T-helper 2 cell treated with Interferon-gamma antibody and Interleukin-4, amounts not matched to agents 5 μg/mL and 100 μg/mL, for 36 hours (primary cell): ENCODE data around the gene PAX5.
A peak's percentile ranks its signal among the peaks of the same experiment; 100 is the strongest.

Experiments used
- DNase-seq: peaks from one replicate; pipeline ENCODE4 v3.0.0; 2021; ENCODE audit warnings: low spot score
- H3K27ac Mint-ChIP-seq: one replicate; pipeline ENCODE4 v1.8.0; 2021; ENCODE audit warnings: mild to moderate bottlenecking, mixed read lengths
- H3K27me3 Mint-ChIP-seq: one replicate; pipeline ENCODE4 v1.8.0; 2021; ENCODE audit warnings: low read depth, mixed read lengths
- H3K36me3 Mint-ChIP-seq: one replicate; pipeline ENCODE4 v1.8.0; 2021; ENCODE audit warnings: low read depth, mixed read lengths
- H3K4me1 Mint-ChIP-seq: one replicate; pipeline ENCODE4 v1.8.0; 2021; ENCODE audit warnings: low read depth, mixed read lengths
- H3K4me3 Mint-ChIP-seq: one replicate; pipeline ENCODE4 v1.8.0; 2022; ENCODE audit warnings: mild to moderate bottlenecking, moderate library complexity, mixed read lengths
- H3K9me3 Mint-ChIP-seq: one replicate; pipeline ENCODE4 v1.8.0; 2021; ENCODE audit warnings: mixed read lengths

PAX5 gene

DNA sequence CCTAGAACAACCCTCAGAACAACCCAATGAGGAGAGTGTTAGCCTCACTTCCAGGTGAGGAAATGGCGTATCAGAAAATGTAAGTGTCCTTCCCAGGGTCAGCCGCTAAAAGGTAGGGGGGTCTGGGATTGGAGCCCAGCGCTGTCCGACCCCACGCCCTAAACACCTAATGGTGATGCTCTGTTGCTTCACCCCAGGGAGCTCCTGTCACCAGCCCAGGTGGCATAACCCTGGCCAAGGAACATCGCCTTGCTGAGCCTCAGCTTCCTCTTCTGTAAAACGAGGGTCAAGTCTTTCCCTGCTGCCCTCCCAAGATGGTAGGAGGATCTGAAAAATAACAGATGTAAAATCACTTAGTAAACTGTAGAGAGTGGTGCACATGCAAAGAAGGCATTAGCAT, 132.5 kb downstream of the PAX5 start:
- no peak for DNase-seq
- H3K27ac Mint-ChIP-seq = no peak overlapping the region
- no peaks in the 10 kb centered on the region for H3K36me3 Mint-ChIP-seq
- H3K27me3 Mint-ChIP-seq = peaks cover 15% of the 10 kb centered on the region
- H3K4me1 Mint-ChIP-seq = peaks cover 3% of the 10 kb centered on the region
- H3K9me3 Mint-ChIP-seq = no peaks in the 10 kb centered on the region
- H3K4me3 Mint-ChIP-seq = no peak overlapping the region

DNA sequence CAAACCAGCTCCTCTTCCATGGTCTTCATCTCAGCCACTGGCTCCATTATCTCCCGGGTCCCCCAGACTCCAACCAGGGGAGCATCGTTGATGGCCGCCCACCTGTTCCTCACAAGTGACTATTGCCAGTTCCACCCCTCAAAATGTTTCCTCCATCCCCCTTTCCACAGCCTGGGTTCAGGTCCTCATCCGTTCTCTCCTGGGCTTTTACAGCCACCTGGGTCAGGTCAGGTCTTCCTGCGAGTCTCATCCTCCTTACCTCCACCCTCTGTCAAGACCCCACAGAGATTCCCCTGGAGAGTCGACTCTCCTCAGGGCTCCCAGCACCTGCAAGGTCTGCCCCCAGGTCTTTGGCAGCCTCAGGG, 133.2 kb downstream of the PAX5 start:
- Mint-ChIP-seq H3K9me3 (no peaks in the 10 kb centered on the region), H3K36me3 (no peaks in the 10 kb centered on the region), H3K4me3 (no peak overlapping the region), H3K4me1 (peaks cover 3% of the 10 kb centered on the region), H3K27ac (peak overlapping the region; percentile 19), H3K27me3 (peaks cover 13% of the 10 kb centered on the region)
- DNase-seq = no peak

DNA sequence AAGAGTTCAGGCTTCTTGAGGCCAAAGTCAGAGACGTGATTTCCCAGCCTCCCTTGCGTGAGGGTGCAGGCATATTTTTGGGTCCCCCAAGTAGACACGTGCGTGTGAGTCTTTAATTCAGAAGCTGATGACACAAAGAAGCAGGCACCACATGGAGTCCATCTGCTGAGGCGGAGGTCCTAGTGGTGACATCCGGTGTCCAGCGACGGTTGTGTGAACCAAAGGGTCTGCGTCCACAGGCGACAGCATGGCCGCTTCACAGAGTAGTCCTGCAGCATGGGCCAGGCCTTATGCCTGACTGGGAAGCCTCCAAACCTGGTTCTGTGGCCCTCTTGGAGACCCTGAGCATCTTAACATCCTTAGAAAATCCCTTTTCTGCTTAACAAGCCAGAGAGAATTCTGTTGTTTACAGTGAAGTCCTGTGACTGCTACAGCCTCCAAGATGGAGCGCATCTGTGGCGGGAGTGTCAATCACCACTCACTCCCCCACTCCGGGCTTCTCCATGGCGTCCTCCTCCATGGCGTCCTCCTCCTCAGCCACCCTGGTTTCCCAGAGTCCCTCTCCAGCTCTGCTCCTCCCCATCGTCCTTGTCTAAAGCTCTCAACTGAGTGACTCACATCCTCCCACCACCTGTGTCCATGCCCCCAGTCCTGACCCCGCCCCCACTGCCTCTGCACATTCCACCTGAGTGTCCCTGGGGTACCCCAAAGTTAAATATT, 133.8 kb downstream of the PAX5 start:
- peaks cover 7% of the 10 kb centered on the region for H3K27me3 Mint-ChIP-seq
- no peak overlapping the region for H3K4me3 Mint-ChIP-seq
- H3K4me1 Mint-ChIP-seq = peaks cover 3% of the 10 kb centered on the region
- H3K27ac Mint-ChIP-seq = no peak overlapping the region
- H3K36me3 Mint-ChIP-seq = no peaks in the 10 kb centered on the region
- DNase-seq = no peak
- no peaks in the 10 kb centered on the region for H3K9me3 Mint-ChIP-seq

DNA sequence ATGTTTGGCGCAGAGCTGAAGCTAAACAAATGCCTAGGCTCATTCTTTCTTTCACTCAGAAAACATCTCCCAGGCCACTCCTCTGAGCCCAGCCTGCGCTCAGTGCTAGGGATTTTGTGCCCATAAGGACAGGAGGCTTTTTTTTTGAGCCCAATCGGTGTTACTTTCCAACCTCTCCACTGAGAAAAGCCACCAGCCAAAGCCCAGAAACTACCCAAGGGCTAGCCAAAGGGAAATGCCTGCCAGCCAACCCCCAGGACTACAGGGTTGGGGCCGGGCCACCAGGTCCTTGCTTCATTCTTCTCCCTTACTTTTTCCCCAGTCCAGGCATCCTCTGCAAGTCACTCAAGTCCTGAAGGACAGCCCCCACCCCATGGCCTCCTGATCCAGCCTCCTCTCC, 134.7 kb downstream of the PAX5 start:
- no peak for DNase-seq
- peaks cover 3% of the 10 kb centered on the region for H3K27me3 Mint-ChIP-seq
- H3K36me3 Mint-ChIP-seq = no peaks in the 10 kb centered on the region
- H3K4me3 Mint-ChIP-seq = no peak overlapping the region
- H3K27ac Mint-ChIP-seq = no peak overlapping the region
- no peaks in the 10 kb centered on the region for H3K9me3 Mint-ChIP-seq
- H3K4me1 Mint-ChIP-seq = peaks cover 3% of the 10 kb centered on the region

DNA sequence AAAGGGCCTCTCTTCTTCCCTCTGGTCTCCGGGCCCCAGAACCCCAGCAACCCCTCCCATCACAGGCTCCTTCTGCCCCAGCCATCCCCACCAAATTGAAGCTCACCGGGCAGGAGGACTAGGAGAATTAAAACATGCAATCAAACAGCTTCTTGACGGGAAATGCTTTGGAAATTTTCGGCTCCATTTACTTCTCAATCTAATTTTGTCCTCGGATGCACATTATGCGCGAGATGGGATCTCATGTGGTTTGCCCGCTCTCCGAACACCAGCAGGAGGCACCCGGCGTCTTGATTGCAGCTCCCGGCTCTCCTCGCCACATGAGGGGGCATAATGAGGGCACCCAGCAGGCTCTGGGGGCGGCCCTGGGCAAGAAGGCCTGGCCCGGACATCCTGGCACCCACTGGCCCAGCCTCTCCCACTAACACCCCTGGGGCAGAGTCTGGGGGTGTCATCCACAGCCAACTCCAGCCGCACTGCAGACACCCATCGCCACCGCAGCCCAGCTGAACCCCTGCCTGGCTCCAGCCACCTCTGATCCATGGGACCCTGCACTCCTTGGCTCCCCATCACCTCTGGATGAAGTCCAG, 135.5 kb downstream of the PAX5 start:
- no peak for DNase-seq
- H3K9me3 Mint-ChIP-seq = no peaks in the 10 kb centered on the region
- no peaks in the 10 kb centered on the region for H3K36me3 Mint-ChIP-seq
- no peaks in the 10 kb centered on the region for H3K4me1 Mint-ChIP-seq
- no peak overlapping the region for H3K27ac Mint-ChIP-seq
- H3K4me3 Mint-ChIP-seq = no peak overlapping the region
- peaks cover 3% of the 10 kb centered on the region for H3K27me3 Mint-ChIP-seq

DNA sequence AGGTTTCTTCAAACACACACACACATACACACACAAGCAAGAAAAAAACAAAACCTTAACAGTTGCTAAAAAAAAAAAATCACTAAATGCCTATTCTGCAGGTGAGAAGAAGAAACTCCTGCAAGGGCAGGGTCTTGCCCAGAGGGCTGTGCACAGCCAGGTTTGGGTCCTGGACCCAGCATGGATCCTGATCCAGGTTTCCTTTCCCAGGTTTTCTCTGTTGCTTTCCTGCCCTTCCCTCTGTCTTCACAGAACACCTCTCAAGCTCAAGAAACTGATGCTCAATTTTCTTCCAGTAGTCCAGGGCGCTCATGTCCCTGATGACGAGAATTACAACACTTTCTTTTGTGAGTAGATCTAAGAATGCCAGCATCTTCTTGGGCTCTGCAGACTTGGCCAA, 136.6 kb downstream of the PAX5 start:
- Mint-ChIP-seq H3K27ac (no peak overlapping the region), H3K36me3 (no peaks in the 10 kb centered on the region), H3K9me3 (no peaks in the 10 kb centered on the region), H3K4me3 (no peak overlapping the region), H3K4me1 (no peaks in the 10 kb centered on the region), H3K27me3 (peaks cover 3% of the 10 kb centered on the region)
- no peak for DNase-seq

DNA sequence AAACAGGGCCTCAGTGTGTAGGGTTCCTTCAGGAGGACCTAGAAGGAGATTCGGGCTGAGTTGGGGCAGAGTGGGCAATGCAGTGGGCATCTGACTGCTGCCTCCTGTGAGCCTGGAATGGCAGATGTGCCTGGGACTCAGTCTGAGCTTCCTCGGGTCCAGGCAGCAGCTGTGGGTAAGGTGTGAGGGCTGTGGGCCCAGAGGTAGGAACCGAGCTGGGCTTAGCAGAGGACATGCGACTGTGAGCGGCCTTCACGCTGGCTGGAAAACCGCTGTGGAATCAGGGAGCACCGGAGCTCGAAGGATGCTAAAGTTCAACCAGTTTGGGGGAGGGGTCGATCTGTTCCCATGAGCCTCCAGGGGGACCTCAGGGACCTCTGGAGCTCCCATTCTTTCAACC, 137.0 kb downstream of the PAX5 start:
- Mint-ChIP-seq H3K4me1 (no peaks in the 10 kb centered on the region), H3K27ac (no peak overlapping the region), H3K9me3 (no peaks in the 10 kb centered on the region), H3K4me3 (no peak overlapping the region), H3K36me3 (no peaks in the 10 kb centered on the region), H3K27me3 (peaks cover 3% of the 10 kb centered on the region)
- DNase-seq = no peak

DNA sequence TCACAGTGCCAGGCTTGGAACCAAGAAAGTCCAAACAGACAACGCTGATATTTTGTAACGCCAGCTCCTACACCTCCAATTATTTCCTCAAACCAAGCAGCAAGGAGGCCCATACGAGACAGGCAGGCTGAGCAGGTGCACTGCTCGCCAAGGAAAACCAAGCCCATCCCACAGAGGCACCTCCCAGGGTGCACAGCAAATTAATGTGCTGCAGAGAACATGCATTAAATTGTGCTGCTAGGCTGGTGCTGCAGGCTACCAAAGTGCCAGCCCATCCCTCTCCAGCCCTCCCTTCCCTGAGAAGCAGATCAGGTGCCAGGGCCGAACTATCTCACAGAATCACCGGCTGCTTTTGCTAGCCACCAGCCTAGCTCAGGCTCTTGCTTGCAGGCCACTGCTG, 137.8 kb downstream of the PAX5 start:
- Mint-ChIP-seq H3K27ac (no peak overlapping the region), H3K27me3 (peaks cover 3% of the 10 kb centered on the region), H3K36me3 (no peaks in the 10 kb centered on the region), H3K4me1 (no peaks in the 10 kb centered on the region), H3K4me3 (no peak overlapping the region), H3K9me3 (no peaks in the 10 kb centered on the region)
- DNase-seq = no peak

DNA sequence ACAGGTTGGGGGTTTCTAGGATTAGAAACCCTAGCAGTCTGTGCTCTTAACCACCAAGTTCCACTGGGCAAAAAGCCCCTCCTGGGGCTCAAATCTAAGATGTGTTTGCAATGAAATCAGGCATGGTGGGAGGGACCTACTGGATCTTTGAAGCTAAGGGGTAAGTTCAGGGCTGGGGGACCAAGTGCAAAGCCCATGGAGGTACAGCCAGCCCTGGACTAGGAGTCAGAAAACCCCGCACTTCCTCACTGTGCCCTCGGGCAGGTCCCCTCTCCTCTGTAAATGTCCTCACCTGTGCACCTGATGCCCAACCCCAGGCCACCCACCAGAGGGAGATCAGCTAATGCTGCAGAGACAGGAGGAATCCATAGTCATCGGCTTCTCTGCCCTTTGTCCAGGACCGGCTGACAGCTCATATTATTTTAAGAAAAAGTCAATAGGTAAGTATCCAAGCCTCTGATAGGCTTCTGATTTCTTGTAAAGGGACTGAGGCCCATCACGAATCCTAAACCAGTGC, 138.3 kb downstream of the PAX5 start:
- H3K9me3 Mint-ChIP-seq = no peaks in the 10 kb centered on the region
- no peaks in the 10 kb centered on the region for H3K4me1 Mint-ChIP-seq
- H3K36me3 Mint-ChIP-seq = no peaks in the 10 kb centered on the region
- no peak for DNase-seq
- H3K4me3 Mint-ChIP-seq = no peak overlapping the region
- no peak overlapping the region for H3K27ac Mint-ChIP-seq
- H3K27me3 Mint-ChIP-seq = peaks cover 3% of the 10 kb centered on the region

DNA sequence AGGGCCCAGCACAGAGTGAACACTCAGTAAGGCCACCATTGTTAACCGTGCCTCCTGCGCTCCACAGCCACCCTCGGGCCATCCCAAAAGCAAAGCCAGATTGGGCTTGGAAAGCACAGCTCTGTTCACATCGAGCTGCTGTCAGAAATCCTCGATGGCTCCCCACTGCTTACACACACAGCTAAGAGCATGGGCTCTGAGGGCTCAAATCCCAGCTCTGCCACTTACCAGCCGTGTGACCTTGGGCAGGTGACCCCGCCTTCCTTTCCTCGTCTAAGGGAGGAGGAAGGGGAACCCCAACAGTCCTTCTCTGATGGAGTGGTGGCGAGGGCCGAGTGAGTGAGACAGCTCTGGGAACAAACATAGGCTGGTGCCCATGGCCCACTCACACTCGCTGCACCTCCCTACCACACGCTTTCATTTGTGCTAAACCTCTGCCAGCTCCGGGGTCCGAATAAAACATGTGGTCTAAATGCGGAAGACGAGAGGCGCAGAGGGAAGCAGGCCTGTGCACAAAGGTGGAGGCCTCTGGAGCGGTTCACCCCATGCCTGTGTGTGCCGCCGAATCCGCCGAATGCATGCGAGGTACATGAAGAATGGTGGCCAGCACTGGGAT, 139.3 kb downstream of the PAX5 start:
- H3K4me1 Mint-ChIP-seq = no peaks in the 10 kb centered on the region
- no peak overlapping the region for H3K27ac Mint-ChIP-seq
- no peaks in the 10 kb centered on the region for H3K36me3 Mint-ChIP-seq

DNA sequence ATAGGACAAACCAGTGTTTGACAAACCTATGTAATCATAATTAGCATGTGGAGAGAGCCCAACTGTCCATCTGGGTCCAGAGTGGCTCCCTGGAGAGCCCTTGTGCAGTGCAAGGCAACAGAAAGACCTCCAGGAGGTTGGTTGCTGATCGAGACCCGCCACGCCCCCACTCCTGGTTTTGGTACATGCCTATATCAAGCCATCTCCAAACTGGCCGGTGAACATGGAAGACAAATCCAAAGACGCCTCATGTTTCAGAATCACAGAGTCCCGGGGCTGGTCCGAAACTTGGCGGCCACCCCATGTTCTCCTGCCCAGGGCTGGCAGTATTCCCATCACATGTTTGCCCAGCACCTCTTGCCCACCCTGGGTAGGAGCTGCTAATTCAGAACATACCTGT, 140.2 kb downstream of the PAX5 start:
- H3K27me3 Mint-ChIP-seq = peaks cover 6% of the 10 kb centered on the region
- H3K27ac Mint-ChIP-seq = no peak overlapping the region
- H3K9me3 Mint-ChIP-seq = no peaks in the 10 kb centered on the region
- H3K36me3 Mint-ChIP-seq = no peaks in the 10 kb centered on the region
- H3K4me1 Mint-ChIP-seq = no peaks in the 10 kb centered on the region
- no peak overlapping the region for H3K4me3 Mint-ChIP-seq
- DNase-seq = no peak

More for the DNA sequence above, 139.3 kb downstream of the PAX5 start:
- no peaks in the 10 kb centered on the region for H3K9me3 Mint-ChIP-seq
- peaks cover 4% of the 10 kb centered on the region for H3K27me3 Mint-ChIP-seq
- no peak for DNase-seq
- H3K4me3 Mint-ChIP-seq = no peak overlapping the region

DNA sequence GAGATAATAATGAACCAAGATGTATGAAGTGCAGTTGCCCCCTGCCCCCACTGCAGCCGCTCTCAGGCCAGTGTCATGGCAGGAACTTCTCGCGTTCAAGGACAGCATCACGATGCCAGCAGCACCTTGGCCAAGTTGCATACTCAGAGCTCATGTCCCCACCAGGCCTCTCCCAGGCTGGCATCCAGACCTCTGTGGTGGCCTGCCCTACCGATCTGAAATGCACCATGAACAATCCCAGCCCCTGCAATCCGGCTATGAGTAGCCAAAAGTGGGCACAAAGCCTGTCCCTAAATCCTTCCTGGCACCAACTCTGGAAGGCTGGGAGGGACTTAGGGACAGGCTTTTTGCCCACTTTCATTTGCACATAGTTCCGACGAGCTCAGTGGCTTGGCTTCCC, 140.9 kb downstream of the PAX5 start:
- Mint-ChIP-seq H3K4me3 (no peak overlapping the region), H3K36me3 (no peaks in the 10 kb centered on the region), H3K4me1 (no peaks in the 10 kb centered on the region), H3K27ac (no peak overlapping the region), H3K27me3 (peaks cover 8% of the 10 kb centered on the region), H3K9me3 (no peaks in the 10 kb centered on the region)
- no peak for DNase-seq

DNA sequence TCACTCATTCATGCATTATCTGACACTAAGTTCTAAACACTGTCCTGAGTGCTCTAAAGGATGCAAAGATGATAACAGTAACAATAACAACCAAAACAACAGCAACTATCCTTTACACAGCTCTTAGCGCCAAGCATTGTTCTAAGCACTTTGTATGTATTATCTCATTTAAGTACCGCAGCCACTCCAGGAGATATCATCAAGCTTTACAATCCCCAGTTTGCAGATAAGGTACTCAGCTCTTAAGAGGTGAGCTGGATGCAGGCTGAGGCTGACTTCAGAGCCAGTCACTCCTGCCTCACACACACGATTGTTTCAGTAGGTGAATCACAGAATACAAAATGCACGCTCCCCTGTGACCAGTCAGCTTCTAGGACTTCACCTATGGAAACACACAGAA, 141.8 kb downstream of the PAX5 start:
- Mint-ChIP-seq H3K27me3 (peaks cover 12% of the 10 kb centered on the region), H3K4me3 (no peak overlapping the region), H3K4me1 (no peaks in the 10 kb centered on the region), H3K36me3 (no peaks in the 10 kb centered on the region), H3K9me3 (no peaks in the 10 kb centered on the region), H3K27ac (no peak overlapping the region)
- DNase-seq = no peak

DNA sequence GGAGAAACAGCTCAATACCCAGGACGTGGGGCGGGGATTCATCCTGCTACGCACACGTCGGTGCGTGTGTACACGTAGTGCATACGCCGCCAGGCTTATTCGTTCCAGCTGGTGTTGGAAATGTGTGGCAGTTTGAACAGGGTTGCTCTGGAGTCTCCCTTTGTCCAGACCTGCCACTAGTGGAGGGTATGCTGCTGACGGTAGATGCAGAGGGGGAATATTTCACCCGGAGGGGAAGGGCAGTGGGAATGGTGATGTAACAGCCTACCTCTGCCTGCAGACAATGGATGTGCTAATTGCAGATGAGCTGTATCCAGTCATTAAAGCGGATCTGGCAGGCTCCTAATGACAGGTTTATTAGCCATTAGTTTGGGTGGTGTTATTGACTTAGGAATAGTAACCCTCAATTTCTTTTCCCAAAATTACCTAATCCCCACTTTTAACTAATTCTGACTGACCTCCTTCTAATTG, 142.7 kb downstream of the PAX5 start:
- no peak overlapping the region for H3K4me3 Mint-ChIP-seq
- DNase-seq = no peak
- H3K27ac Mint-ChIP-seq = no peak overlapping the region
- H3K9me3 Mint-ChIP-seq = no peaks in the 10 kb centered on the region
- H3K36me3 Mint-ChIP-seq = no peaks in the 10 kb centered on the region
- H3K4me1 Mint-ChIP-seq = no peaks in the 10 kb centered on the region
- H3K27me3 Mint-ChIP-seq = peaks cover 12% of the 10 kb centered on the region
